HG03095 (cell line): Measurements from ENCODE around the gene NUDT12.

Source experiments
- ATAC-seq: cut with Tn5 transposase; IDR thresholded peaks from one replicate; pipeline ENCODE4 v1.9.1; 2021; ENCODE audit warnings: moderate library complexity; ENCODE audit not compliant: unreplicated experiment

NUDT12 gene

GRCh38 chr5:103541569-103541968, 21.0 kb downstream of the NUDT12 start:
- ATAC-seq: no peak

- no peak for ATAC-seq
Observed at GRCh38 chr5:103541114-103541513, 21.5 kb downstream of the NUDT12 start.

GRCh38 chr5:103539376-103540330, 22.9 kb downstream of the NUDT12 start:
- ATAC-seq: no peak

- no peak for ATAC-seq
Observed at GRCh38 chr5:103532086-103532734, 30.4 kb downstream of the NUDT12 start.

GRCh38 chr5:103526164-103526915, 36.2 kb downstream of the NUDT12 start:
- no peak for ATAC-seq

DNA sequence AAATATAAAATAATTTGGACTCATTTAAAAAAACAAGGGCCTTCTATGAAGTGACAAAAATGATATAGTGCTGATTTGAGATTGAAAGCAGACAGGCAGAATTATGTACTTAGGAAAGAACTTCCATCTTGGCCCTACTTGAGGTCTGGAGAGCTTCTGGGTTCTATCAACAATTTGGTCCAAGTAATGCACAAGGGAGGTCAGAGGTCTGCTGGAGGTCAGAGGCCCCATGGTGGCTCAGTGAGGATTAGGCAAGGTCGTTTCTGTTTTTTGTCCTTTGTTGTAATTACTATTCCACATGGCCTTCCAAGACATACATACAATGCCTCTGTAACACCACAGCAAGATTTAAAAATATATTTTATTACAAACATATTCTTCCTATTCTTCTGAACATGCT, 37.2 kb downstream of the NUDT12 start:
- no peak for ATAC-seq

DNA sequence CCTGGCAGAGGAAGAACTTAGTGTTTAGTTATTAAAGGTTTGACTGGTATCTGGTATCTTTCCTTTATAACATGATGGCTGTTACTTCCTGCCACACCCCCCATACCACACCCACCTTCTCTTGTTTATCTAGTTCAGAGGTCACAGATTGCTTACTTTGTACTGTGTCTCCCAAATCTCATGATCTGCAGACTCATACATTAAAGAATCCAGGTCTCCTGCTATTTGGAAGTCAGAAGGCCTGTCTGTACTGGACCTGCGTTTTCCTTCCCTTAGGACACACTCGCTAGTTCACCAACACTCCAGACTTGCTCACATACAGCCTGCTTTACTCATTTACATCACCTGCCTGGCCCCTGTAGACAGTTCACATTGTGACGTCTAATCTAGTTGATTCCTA, 39.3 kb downstream of the NUDT12 start:
- no peak for ATAC-seq

GRCh38 chr5:103522586-103522985, 40.0 kb downstream of the NUDT12 start:
- ATAC-seq: no peak

DNA sequence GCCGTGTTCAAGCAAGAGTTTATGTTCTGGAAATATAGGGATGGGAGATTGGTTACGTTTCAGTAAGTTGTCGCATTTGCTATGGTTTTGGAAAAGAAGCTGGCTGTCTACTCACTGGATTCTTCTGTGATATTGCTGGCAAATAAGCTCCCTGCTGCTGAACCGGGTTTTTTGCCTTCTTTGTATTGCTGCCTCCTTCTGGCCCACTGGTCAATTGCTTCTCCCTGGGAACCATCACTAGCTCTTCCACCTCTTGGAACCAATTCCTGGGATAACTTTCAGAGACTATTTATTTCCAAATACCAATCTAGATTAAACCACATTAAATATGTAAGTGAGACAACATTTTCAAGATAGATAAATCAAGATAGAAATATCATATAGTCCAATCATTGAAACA, 43.0 kb downstream of the NUDT12 start:
- ATAC-seq: no peak

DNA sequence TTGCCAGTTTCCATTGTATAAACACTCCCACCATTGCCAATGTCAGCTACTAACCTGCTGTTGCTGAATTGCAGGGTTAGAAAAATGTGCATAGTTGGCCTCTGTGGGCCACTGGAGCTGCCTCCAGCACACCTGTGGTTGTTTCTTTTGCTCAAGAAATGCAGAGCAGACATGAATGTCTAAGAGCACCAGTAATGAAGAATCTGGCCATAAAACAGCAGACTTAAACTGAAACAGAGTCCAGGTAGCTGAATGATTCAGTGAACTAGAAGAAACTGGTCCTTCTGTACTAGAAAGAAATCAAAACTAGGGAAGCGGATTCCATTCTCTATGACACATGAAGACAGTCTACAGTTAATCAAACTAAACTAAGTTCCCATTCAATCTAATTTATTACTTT, 48.2 kb downstream of the NUDT12 start:
- no peak for ATAC-seq

GRCh38 chr5:103513701-103514100, 48.9 kb downstream of the NUDT12 start:
- no peak for ATAC-seq

GRCh38 chr5:103512500-103512899, 50.1 kb downstream of the NUDT12 start:
- ATAC-seq: no peak

GRCh38 chr5:103511554-103511885, 51.1 kb downstream of the NUDT12 start:
- no peak for ATAC-seq

- ATAC-seq: no peak
Observed at GRCh38 chr5:103510851-103511553, 51.6 kb downstream of the NUDT12 start.

DNA sequence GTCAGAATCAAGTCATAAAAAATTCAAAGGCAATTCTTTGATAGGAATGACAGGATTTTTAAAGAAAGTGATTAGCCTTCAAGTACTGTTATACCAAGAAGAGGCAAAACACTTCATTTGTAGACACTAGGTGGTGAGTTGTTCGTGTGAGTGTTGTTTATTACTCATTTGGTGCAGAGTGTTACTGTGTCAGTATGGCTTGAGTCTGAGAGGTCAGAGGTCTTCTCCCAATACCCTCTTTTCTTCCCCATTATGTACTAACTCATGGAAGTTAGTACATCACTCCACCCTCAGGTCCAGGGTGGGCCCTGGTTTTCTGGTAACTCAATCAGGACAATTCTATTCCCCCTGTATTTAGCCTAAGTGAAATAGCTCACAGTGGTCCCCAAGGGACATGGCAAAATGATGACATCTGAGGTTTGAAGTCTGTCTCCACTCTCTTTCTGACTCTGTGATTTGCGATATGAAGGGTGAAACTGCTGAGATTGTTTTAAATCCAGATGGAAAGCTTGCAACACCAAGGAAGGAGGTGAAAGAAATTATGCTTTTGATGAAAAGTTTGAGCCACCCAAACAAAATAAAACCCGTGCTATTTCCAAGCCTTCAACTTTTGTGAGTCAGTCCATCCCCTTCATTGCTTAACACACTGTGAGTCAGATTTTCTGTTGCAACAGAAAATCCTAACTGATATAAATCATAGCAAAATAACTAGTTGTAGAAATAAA, 56.8 kb downstream of the NUDT12 start:
- ATAC-seq: no peak

- ATAC-seq: no peak
Observed at GRCh38 chr5:103503066-103503465, 59.5 kb downstream of the NUDT12 start.

GRCh38 chr5:103502662-103503061, 59.9 kb downstream of the NUDT12 start:
- no peak for ATAC-seq
